MCF 10A (cell line): ENCODE measurements around the gene ASTN2. TPM values are rescaled to one million over a fixed set of nuclear protein-coding genes. Genes with fewer than 3 reads are reported as not detected.
A peak's percentile ranks its signal among the peaks of the same experiment; 100 is the strongest.

ENCODE experiments used
- BruUV-seq: library from RNA; stranded (reverse); fragments of 400-500 nt; replicated peaks from 2 replicates; lab custom pipeline; 2021; lab: Mats Ljungman, UMichigan
- CTCF ChIA-PET: fragments of 300-600 bp; sonication (Branson Sonifier 250); formaldehyde crosslinking; extraction: SDS; loops from one replicate; lab custom pipeline; 2021; ENCODE audit warnings: antibody characterized with exemption, inconsistent platforms; lab: Yijun Ruan, JAX
- POLR2A ChIA-PET: fragments of 300-600, 350-650 bp; sonication (Branson Sonifier 250); formaldehyde crosslinking; extraction: SDS; loops from one replicate; lab custom pipeline; 2020; ENCODE audit warnings: antibody characterized with exemption, inconsistent platforms; lab: Yijun Ruan, JAX
- DNase-seq: peaks from one replicate; pipeline ENCODE4 v3.0.0-alpha.2; 2018; ENCODE audit not compliant: unreplicated experiment
- H3K27ac Mint-ChIP-seq: one replicate; pipeline ENCODE4 v1.8.0; 2022; ENCODE audit warnings: mild to moderate bottlenecking, low read depth, mixed read lengths; ENCODE audit not compliant: unreplicated experiment
- H3K27me3 Mint-ChIP-seq: one replicate; pipeline ENCODE4 v1.8.0; 2022; ENCODE audit warnings: mixed read lengths; ENCODE audit not compliant: insufficient read depth, unreplicated experiment
- H3K36me3 Mint-ChIP-seq: one replicate; pipeline ENCODE4 v1.8.0; 2022; ENCODE audit warnings: mild to moderate bottlenecking, moderate library complexity, mixed read lengths; ENCODE audit not compliant: insufficient read depth, unreplicated experiment
- H3K4me1 Mint-ChIP-seq: one replicate; pipeline ENCODE4 v1.8.0; 2022; ENCODE audit warnings: mixed read lengths; ENCODE audit not compliant: insufficient read depth, unreplicated experiment
- H3K4me3 Mint-ChIP-seq: one replicate; pipeline ENCODE4 v1.8.0; 2022; ENCODE audit warnings: mild to moderate bottlenecking, moderate library complexity, mixed read lengths; ENCODE audit not compliant: unreplicated experiment
- H3K9me3 Mint-ChIP-seq: one replicate; pipeline ENCODE4 v1.8.0; 2022; ENCODE audit warnings: mixed read lengths; ENCODE audit not compliant: unreplicated experiment
- CTCF ChIP-seq: fragments of 200-600 bp; IDR thresholded peaks from one replicate; pipeline ENCODE4 v1.8.0; 2022; ENCODE audit warnings: antibody characterized with exemption, mild to moderate bottlenecking; ENCODE audit not compliant: unreplicated experiment
- intact Hi-C: fragments of 100-400 bp; cut with micrococcal nuclease; formaldehyde crosslinking; loops from 2 replicates; pipeline ENCODE4 v1.14.1; 2022
- total RNA-seq: library from RNA; stranded (reverse); gene quantifications from 2 replicates; pipeline ENCODE4 v1.2.3, GENCODE V29; 2022

Gene ASTN2
- total RNA-seq, 1 experiment from 2014 or later = 1.8 TPM

GRCh38 chr9:116599342-116599884 is 815.4 kb downstream of the ASTN2 start:
- POLR2A ChIA-PET = no interaction called here
- Mint-ChIP-seq H3K9me3 (no peaks in the 10 kb centered on the region), H3K36me3 (no peaks in the 10 kb centered on the region), H3K27me3 (no peaks in the 10 kb centered on the region), H3K4me1 (peaks cover 5% of the 10 kb centered on the region), H3K4me3 (no peak overlapping the region), H3K27ac (no peak overlapping the region)
- intact Hi-C loops = no loop called here
- DNase-seq = no peak
- CTCF ChIA-PET = interaction anchor here (1.7 kb wide), 1 partner anchor 47 kb away, joined by 7 read pairs; no protein-coding TSS in a partner anchor
- no peak for TF ChIP-seq CTCF
- no TSS peak for BruUV-seq

GRCh38 chr9:116596646-116597045 is 818.2 kb downstream of the ASTN2 start:
- Mint-ChIP-seq H3K4me1 (peaks cover 7% of the 10 kb centered on the region), H3K4me3 (no peak overlapping the region), H3K36me3 (no peaks in the 10 kb centered on the region), H3K27ac (no peak overlapping the region), H3K27me3 (no peaks in the 10 kb centered on the region), H3K9me3 (no peaks in the 10 kb centered on the region)
- DNase-seq = no peak
- intact Hi-C loops = no loop called here
- no peak for TF ChIP-seq CTCF
- POLR2A ChIA-PET = interaction anchor here (1.2 kb wide), 1 partner anchor 9 kb away, joined by 3 read pairs; no protein-coding TSS in a partner anchor
- CTCF ChIA-PET = interaction anchor here (1.6 kb wide), 1 partner anchor 24 kb away, joined by 4 read pairs; no protein-coding TSS in a partner anchor
- BruUV-seq = no TSS peak

GRCh38 chr9:116594547-116594946 is 820.3 kb downstream of the ASTN2 start:
- POLR2A ChIA-PET = interaction anchor here (0.6 to 0.7 kb wide), 2 partner anchors 721 to 968 kb away, joined by 3 read pairs; no protein-coding TSS in a partner anchor
- Mint-ChIP-seq H3K27me3 (no peaks in the 10 kb centered on the region), H3K36me3 (no peaks in the 10 kb centered on the region), H3K9me3 (no peaks in the 10 kb centered on the region), H3K27ac (no peak overlapping the region), H3K4me1 (peaks cover 7% of the 10 kb centered on the region), H3K4me3 (no peak overlapping the region)
- CTCF ChIA-PET = interaction anchor here (0.6 to 1.5 kb wide), 5 partner anchors 17 to 1002 kb away, joined by 3 to 5 read pairs (median 3); no protein-coding TSS in a partner anchor
- TF ChIP-seq CTCF = no peak
- intact Hi-C loops = no loop called here
- DNase-seq = peak; percentile 44
- BruUV-seq = no TSS peak

- Mint-ChIP-seq H3K36me3 (no peaks in the 10 kb centered on the region), H3K27ac (no peak overlapping the region), H3K4me1 (peaks cover 7% of the 10 kb centered on the region), H3K9me3 (no peaks in the 10 kb centered on the region), H3K27me3 (no peaks in the 10 kb centered on the region), H3K4me3 (no peak overlapping the region)
- CTCF ChIA-PET = interaction anchor here (0.7 kb wide), 1 partner anchor 1769 kb away, joined by 3 read pairs; no protein-coding TSS in a partner anchor
- TF ChIP-seq CTCF = no peak
- no peak for DNase-seq
- intact Hi-C loops = no loop called here
- POLR2A ChIA-PET = no interaction called here
- no TSS peak for BruUV-seq
These were observed 821.9 kb downstream of the ASTN2 start for GRCh38 chr9:116592970-116593369.
